ENCODE results near the gene TBL3. TPM values are rescaled to one million over a fixed set of nuclear protein-coding genes. Genes with fewer than 3 reads are reported as not detected.

The TBL3 gene
- total RNA-seq, 4 donors from 2014 or later = 49.2 to 73.5 (median 57.2) TPM

GRCh38 chr16:1998360-1998835, 26.5 kb downstream of the TBL3 start:
- no peaks in the 10 kb centered on the region for H3K27me3 ChIP-seq
- WGBS = 90% methylated on average over 21 of the region's 27 CpGs
- H3K9me3 ChIP-seq = no peaks in the 10 kb centered on the region
- H3K36me3 ChIP-seq = peaks cover 65% of the 10 kb centered on the region
- TF ChIP-seq, protein P1, sequence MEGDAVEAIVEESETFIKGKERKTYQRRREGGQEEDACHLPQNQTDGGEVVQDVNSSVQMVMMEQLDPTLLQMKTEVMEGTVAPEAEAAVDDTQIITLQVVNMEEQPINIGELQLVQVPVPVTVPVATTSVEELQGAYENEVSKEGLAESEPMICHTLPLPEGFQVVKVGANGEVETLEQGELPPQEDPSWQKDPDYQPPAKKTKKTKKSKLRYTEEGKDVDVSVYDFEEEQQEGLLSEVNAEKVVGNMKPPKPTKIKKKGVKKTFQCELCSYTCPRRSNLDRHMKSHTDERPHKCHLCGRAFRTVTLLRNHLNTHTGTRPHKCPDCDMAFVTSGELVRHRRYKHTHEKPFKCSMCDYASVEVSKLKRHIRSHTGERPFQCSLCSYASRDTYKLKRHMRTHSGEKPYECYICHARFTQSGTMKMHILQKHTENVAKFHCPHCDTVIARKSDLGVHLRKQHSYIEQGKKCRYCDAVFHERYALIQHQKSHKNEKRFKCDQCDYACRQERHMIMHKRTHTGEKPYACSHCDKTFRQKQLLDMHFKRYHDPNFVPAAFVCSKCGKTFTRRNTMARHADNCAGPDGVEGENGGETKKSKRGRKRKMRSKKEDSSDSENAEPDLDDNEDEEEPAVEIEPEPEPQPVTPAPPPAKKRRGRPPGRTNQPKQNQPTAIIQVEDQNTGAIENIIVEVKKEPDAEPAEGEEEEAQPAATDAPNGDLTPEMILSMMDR (IDR thresholded peaks at IDR 0.05) = no peak
- TF ChIP-seq POLR2AphosphoS5 (IDR thresholded peaks at IDR 0.05) (no peak), POLR2A (IDR thresholded peaks at IDR 0.05) (no peak), EP300 (IDR thresholded peaks at IDR 0.05) (no peak)
- H3K27ac ChIP-seq = no peak overlapping the region
- peaks cover 16% of the 10 kb centered on the region for H3K4me1 ChIP-seq
- H3K4me3 ChIP-seq = no peak overlapping the region
- no peak for DNase-seq (ENCODE audit: low spot score in 2 of 2)

GRCh38 chr16:1998852-1999801, 27.3 kb downstream of the TBL3 start:
- DNase-seq (ENCODE audit: low spot score in 2 of 2) = no peak
- no peak for TF ChIP-seq POLR2A (IDR thresholded peaks at IDR 0.05)
- TF ChIP-seq, protein P1 (IDR thresholded peaks at IDR 0.05) = no peak
- no peak for TF ChIP-seq POLR2AphosphoS5 (IDR thresholded peaks at IDR 0.05)
- TF ChIP-seq EP300 (IDR thresholded peaks at IDR 0.05) = no peak
- Histone ChIP-seq H3K4me1 (peaks cover 23% of the 10 kb centered on the region), H3K36me3 (peaks cover 67% of the 10 kb centered on the region), H3K9me3 (no peaks in the 10 kb centered on the region), H3K27me3 (no peaks in the 10 kb centered on the region), H3K4me3 (no peak overlapping the region), H3K27ac (no peak overlapping the region)
- WGBS = 89% methylated on average over 7 of the region's 39 CpGs

DNA sequence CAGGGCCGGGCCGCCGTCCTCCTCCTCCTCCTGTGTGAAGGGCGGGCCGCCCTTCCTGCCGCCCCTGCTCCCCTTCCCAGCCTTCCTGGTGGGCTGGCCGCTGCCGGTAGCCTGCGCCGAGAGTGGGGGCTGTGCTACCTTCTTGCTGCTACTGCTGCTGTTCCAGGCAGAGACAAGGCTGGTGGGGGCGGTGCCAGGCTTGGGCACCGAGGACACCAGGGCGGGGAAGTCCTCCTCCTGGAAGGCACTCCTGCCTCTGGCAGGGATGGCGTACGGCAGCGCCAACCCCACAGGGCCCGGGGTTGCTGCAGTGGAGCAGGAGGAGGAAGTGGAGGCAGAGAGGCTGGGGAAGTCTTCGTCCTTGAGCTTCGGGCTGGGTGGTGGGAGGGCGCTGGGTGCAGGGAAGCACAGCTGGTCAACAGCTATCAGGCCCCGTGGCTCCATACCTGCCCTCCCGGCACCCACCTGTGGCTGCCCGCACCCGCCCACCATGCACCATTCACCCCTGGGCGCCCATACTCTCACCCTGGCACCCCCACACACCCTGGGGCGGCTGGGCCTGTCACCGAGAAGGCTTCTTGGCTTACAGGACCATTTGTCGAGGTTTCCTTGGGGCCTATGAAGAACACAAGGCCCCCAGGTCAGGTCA, 28.1 kb downstream of the TBL3 start:
- no peak overlapping the region for H3K4me3 ChIP-seq
- WGBS = 79% methylated on average over 12 of the region's 28 CpGs
- H3K27me3 ChIP-seq = no peaks in the 10 kb centered on the region
- no peak for DNase-seq (ENCODE audit: low spot score in 2 of 2)
- H3K36me3 ChIP-seq = peaks cover 67% of the 10 kb centered on the region
- TF ChIP-seq, protein P1 (IDR thresholded peaks at IDR 0.05) = no peak
- TF ChIP-seq EP300 (IDR thresholded peaks at IDR 0.05) = no peak
- no peak for TF ChIP-seq POLR2AphosphoS5 (IDR thresholded peaks at IDR 0.05)
- no peak overlapping the region for H3K27ac ChIP-seq
- peaks cover 32% of the 10 kb centered on the region for H3K4me1 ChIP-seq
- no peaks in the 10 kb centered on the region for H3K9me3 ChIP-seq

DNA sequence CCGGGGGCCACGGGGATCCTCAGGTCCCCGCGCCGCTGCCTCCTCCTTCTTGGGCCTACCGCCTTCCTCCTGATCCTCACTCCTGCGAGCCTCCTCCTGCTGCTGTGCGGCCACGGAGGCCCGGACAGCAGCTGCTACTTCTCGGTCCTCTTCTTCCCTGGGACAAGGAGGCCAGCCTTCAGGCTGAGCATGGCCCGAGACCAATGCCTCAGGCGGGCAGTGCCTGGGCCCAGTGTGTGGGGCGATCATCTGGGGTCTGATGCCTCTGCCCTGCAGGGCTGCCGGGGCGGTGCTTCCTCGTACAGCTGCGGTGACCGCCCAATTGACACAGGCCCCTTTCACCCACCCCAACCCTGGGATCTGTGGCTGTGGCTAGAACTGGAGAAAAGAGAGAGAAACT, 29.2 kb downstream of the TBL3 start:
- Histone ChIP-seq H3K4me1 (peaks cover 42% of the 10 kb centered on the region), H3K36me3 (peaks cover 67% of the 10 kb centered on the region)
- TF ChIP-seq POLR2A (IDR thresholded peaks at IDR 0.05) = no peak
- no peak for TF ChIP-seq EP300 (IDR thresholded peaks at IDR 0.05)
- no peak for TF ChIP-seq POLR2AphosphoS5 (IDR thresholded peaks at IDR 0.05)
- TF ChIP-seq, protein P1 (IDR thresholded peaks at IDR 0.05) = no peak

More for the DNA sequence above, 29.2 kb downstream of the TBL3 start:
- no peak overlapping the region for H3K27ac ChIP-seq
- no peaks in the 10 kb centered on the region for H3K9me3 ChIP-seq
- no peak for DNase-seq (ENCODE audit: low spot score in 2 of 2)
- no peaks in the 10 kb centered on the region for H3K27me3 ChIP-seq
- H3K4me3 ChIP-seq = no peak overlapping the region
- WGBS = 93% methylated on average over 6 of the region's 19 CpGs

Data from suprapubic skin (tissue), 4 donors.